GM19324 (cell line): Measurements from ENCODE around the gene WDR64.

Experiments used
- ATAC-seq: cut with Tn5 transposase; IDR thresholded peaks from one replicate; pipeline ENCODE4 v1.9.1; 2021; ENCODE audit warnings: mild to moderate bottlenecking, moderate library complexity; ENCODE audit not compliant: unreplicated experiment, low FRiP score

WDR64 gene

DNA sequence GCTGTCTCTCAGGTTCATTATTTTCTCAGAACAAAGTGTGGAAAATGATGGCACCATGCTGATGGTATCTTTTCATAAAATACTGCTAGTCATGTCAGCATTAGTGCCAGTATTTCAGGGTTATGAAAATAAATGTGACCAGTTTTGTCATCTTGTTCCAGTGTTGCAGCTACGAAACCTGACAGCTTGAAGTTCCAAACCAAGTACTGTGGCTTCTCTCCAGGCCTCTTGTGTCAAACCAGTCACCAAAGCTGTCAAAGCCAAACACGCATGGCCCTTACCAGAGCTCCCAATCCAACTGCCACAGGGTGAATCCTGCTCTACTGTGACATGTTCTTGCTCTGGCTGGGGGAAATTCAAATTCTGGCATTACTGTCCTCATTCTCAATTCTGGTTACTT is 175.2 kb downstream of the WDR64 start:
- no peak for ATAC-seq

DNA sequence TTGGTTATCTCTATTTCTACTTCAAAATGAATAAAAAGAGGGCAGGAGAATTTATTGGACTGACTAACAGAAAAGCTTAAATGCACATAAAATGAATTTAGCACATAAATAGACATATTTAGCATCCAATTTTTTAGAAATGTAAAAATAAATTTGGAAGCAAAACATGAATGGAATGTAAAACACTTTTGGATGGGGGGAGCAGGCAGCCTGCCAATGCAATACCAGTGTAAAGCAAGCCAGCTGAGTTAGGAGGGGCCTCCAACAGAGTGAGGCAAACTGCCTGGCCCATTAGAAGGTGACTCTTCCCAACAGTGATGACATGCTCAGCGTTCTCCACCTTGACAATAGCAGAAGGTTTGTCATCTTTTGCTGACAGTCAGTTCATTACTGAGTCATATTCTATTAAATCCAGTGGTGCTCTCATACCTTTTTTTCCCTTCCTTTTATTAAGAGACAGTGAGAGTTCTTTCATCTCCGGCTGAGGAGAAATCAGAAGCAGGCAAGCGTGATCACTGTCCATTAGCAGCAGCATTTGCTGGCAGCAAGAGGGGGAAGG is 176.5 kb downstream of the WDR64 start:
- ATAC-seq: no peak

DNA sequence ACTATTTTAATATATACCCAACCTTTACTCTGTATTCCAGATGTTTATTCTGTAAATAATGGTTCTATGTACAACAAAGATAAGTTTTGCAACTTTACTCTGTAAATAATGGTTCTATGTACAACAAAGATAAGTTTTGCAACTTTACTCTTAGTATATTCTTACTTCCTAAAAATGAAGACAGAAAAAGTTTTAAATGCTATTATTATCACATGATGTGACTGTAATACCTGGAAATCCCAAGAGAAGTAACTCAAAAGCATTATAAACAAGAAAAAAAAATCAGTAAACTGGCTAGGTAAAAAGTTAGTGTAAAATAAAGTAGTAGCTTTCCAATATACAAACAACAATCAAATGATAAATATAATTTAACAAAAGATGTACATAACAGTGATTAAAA is 177.4 kb downstream of the WDR64 start:
- no peak for ATAC-seq

DNA sequence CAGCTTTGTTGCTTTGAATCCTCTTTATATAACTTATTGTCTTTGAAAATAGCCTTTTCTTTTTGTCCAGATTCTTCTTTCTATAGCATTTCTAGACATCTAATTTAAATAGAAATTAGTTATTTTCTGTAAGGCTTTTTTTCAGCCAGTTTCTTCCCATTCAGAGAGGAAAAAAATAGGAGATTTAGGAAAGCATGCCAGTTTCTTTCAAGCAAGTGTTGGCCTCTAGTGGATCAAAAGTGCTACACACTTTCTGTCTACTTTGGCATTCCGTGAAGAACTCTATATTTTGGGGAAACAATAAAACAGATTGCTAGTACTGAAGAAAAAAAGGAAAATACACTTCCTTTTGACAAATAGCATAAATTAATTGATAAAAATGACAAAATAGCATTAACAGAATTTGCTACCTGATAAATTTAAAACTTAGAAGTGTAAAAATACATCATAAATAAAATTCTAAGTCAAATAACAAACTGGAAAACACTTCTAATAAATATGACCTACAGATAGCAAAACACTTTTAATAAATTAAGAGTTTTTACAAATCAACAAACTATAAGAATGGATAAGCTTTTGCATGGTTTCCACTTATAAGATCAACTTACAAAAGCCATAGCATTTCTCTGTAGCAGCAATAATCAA is 182.8 kb downstream of the WDR64 start:
- ATAC-seq: no peak

DNA sequence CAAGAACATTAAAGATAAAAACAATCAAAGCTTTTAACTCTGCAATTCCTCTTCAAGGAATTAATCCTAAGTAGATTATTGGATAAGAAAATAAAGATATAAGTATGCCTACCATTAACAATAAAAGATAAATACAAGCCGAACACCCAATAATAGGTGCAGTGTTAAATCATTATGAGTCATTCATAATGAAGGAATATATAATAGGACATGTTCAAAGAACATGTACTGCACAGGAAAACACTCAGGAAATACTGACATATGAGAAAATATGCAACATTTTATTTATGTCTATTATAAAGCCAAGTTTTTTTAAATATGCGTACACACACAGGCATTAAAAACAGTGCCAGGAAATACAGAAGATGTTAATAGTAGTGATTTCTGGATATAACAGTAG is 184.9 kb downstream of the WDR64 start:
- no peak for ATAC-seq

DNA sequence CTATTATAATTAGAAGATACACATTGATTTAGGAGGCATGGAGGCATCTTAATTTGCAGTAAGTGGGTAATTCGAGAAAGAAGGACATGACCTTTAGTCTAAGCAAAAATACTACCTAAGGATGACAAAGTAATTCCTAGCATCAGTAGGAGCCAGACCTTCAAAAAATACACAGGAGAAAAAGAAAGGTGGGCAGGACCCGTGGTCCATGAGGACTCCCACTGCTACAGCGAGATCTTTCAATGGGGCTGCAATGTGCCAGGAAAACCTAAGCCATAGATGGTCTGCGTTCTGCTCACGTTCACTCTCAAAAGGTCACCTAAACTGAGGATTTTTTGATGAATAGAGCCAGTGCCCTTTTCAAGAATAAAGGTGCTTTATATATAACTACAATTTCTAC is 185.3 kb downstream of the WDR64 start:
- no peak for ATAC-seq

DNA sequence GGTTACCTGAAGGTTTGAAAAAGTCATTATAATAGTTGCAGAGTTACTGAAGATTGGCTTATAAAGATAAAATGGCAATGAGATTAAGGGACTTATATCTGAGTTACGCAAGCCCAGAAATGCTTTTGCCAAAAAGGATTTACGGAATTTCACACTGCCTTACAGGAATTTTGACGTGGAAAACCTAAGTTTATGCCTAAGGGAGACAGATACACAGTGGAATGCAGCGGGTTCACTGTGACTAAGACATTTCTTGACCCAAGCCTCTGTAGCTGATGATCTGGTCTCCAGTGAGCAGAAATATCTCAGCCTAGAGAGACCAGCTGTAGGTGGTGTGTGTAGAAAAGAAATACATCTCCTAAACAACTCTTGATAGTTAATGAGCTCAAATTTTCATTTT is 185.8 kb downstream of the WDR64 start:
- ATAC-seq: no peak

DNA sequence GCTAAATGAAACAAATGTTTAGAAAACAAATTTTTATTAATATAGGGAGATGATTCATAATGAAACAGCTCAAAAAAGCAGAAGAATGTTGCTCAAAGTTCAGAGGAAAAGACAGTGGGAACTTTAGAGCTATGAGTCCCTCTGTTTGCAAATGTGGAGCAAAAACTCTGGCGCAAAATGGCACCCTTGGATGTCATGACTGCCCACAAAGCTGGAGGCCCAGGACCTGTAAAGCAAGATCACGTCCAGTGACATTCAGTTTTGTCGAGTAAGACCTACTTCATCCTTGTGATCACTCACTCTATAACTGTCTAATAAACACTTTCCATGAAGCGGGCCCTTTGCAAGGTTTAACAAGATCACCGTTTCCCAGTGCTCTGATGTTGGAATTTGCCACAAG is 186.8 kb downstream of the WDR64 start:
- no peak for ATAC-seq

DNA sequence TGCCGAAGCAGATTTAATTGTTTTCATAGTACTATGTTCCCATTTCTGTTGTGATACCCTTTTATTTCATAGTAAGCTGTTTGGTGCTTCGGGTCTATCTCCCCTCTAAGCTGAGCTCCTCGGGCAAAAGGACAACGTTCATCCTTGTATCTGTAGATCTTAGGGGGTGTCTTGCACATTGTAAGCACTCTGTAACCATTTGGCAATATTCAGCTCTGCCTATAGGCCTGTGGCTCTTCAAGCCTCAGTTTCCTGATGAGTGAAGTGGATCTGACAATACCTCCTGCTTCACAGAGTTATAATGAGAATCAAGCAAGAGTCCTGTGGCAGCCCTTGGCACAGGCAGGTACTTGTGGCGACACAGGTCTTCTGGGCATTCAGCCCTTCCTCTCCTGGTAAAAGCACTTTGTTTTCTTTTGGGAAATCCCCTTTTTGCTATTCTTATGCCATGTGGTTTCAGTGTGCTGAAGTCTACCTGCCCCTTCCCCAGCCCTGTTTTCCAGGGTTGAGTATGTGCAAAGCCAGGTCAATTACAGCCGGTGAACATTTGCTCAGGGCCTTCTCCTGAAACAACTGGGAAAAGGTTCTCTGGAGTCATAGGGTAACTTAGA is 187.4 kb downstream of the WDR64 start:
- ATAC-seq: no peak

DNA sequence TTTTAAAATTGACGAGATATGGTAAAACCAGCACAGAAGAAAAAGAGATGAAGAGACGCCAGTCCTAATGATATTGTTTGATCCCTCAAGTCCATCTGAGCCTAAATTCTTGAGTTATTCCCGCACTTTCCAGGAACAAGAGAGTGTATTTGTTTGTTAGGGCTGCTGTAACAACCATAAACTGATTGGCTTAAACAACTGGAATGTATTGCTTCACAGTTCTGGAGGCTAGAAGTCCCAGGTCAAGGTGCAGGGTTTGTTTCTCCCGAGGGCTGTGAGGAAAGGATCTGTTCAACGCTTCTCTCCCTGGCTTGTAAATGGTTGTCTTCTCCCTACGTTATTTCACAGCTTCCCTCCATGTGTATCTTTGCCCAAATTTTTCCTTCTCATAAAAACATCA is 188.1 kb downstream of the WDR64 start:
- ATAC-seq: no peak

DNA sequence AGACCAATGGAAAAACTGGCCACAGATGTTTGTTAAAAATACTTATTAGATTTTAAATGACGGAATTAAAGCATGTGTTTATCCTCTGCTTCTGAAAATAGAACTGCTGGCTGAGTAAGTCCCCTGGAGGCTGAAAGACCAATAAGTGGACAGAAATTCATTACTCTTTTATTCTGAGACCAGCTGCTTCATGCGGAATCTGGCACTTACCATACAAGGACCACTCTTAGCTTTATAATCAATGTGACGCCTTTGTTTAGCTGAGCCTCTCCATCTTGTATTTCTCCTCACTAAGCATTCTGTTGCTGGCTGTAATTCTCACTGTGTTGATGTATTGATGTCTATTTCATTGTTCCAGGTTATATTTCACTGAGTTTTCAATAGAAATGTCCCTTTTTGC is 189.6 kb downstream of the WDR64 start:
- no peak for ATAC-seq

DNA sequence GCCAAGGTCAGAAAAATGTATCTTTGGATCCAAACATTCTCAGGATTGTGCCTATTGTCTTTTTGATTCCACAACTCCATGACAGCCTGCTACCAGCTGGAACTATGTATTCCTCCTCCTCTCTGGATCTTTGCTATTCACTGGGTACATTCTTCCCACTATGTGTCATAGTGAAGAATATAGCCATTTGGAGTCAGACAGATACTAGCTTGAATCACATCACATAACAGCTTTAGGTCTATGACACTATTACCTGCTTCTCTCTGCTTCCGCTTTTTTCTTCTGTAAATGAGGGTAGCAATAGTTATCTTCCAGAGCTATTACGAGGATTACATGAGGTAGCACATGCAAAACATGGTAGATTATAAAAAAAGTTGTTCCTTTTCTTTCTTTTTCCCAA is 190.5 kb downstream of the WDR64 start:
- no peak for ATAC-seq

DNA sequence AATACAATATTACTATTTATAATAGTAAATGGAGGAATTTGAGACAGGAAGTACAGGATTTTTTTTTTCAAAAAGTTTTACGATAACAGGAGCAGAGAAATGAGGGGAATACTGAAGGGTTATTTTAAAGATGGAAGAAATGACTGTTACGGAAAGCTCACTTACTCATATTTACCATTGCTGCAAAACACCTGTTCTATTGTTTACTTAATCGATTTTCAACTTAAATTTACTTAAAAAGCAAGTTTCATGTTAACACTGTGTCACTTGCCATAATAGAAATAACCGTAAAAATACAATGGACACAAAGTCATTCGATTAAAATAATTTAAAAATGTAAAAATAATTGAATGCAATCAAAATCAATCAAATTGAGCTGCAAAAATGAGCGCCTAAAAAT is 192.5 kb downstream of the WDR64 start:
- no peak for ATAC-seq

DNA sequence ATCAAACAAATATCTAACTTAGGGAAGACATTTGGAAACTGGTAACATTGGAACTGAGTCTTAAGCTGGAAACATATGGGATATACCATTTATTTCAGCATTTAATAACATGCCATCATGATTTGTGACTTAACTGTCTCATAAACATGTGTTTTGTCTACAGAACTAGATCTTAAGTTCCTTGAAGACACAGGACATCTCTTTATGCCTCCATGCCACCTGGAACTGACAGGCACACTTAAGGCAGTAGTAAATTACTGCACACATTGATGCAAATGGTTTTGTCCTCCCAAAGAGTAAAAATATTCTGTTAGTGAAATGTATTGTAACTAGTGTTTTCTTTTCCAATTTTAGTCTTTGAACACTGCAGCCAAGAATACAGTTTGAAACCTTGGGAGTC is 194.3 kb downstream of the WDR64 start:
- no peak for ATAC-seq

DNA sequence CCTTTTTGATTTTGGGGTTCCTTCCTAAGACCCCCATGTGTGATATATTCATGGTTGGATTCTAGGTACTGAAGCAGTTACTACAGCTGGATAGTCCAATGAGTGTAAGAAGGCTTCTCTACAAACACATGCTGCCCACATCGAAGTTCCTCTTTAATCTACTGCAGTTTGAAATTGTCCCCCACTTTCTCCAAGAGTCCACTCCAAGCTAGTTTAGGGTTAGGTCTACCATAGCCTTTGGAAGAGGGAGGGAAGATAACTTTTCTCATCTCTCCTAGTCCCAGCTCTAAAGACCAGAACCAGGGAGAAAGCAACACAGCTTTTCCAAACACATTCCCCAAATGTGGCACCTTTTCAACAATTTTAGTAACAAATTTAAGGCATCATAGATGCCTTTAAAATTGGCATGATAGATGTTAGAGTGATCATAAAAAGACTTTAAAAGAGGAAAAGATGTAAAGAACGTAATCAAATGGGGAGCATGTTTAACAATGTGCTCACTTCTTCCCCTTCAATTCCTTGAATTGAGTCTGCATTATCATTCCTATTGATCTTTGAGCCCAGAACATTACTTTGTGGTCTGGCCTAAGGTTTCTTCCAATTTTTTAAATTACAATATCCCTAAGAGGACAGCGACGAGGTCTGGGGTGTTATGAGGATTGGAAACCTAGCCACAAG is 194.9 kb downstream of the WDR64 start:
- no peak for ATAC-seq

DNA sequence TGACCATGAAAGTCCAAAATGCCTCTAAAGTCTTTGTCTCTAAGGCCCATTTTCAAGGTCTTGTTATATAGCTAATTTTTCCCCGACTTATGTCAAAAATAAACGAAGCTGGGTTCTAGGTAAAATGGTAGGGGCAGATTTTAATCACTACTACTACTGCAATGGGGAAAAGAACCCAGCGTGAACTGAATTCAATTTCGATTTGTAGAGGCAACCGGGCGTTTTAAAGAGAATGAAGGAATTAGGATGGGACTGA is 195.4 kb downstream of the WDR64 start:
- no peak for ATAC-seq

DNA sequence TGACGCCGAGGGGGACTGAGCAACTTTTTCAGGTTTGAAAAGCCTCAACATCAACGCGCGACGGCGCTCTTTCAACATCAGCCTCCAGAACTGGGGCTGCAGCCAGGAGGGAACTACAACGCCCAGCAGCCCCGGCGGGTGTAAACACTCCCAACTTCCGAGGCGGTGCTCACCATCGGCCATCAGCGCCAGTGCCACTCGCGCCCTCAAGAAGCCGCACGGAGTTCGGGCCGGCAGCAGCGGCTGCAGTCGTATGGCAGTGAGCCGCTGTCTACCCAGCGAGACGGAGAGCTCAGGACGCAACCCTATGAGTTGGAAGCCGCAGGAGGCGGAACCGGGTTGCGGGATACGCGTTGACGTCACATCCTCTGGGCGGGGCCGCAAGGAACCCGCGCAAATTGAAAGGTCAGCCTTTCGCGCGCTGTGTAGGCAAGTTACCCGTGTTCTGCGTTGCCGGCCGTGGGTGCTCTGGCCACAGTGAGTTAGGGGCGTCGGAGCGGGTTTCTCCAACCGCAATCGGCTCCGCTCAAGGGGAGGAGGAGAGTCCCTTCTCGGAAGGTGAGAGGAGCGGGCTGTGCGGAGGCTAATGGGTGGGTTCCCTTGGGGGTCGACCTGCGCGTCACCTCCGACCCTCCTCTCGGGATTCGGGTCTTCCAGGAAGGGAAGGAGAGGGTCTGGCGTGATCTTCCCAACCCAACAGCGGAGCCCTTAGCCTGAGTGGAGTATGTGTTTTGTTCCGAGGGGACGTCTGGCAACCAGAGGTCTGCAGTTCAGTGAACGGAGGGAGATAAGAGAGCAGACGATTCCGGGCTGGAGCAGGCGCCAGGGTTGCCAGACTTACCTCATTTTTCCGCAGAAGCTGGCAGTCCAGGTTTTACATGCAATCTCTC is 196.0 kb downstream of the WDR64 start, which contains the start of gene EXO1:
TSS of gene EXO1 (plus strand) at position 409 of the 890 bp plus-strand sequence. CDS start 2,222 bp downstream, outside the sequence.
- peak; percentile 99 for ATAC-seq

DNA sequence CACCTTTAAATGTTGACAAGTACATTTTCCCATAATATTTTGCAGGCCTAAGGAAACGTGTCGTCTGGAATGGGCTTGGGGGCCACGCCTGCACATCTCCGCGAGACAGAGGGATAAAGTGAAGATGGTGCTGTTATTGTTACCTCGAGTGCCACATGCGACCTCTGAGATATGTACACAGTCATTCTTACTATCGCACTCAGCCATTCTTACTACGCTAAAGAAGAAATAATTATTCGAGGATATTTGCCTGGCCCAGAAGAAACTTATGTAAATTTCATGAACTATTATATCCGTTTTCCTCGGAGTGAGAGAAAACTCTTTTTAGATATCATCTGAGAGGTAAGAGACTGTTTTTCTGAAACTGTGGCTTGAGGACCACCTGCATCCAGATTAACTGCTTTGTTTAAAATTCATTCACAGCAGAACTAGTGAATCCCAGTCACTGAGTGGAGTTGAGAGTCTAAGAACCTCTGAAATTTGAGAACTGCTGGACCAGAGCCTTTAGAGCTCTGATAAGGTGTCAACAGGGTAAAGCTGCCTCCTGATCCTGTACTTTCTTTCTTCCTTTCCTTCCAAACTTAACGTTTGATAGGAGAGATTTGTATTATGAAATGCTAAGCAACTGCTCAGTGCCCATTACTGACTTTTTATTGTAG is 196.7 kb downstream of the WDR64 start:
- no peak for ATAC-seq

DNA sequence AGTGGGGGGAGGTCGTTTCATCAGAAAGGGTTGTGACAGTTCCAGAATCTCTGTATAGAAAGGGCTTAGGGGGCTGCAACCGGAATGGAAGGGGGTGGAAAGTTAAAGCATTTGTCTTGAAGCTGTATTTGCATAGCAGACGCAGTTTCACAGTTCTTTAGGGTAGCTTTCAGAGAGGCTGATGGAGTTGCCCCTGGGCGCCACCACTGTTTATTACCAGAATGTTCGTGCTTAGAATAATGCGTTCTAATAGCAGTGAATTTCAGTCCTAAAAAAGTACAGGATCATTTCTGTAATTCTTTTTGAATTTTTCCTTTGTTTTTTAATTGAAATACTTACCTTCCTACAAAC is 197.2 kb downstream of the WDR64 start:
- no peak for ATAC-seq
